Measurements from ENCODE around the gene MSL3B.

Gene MSL3B

GRCh38 chr2:233853353-233853752, 14.8 kb downstream of the MSL3B start:
- DNase-seq (ENCODE audit: low read depth in 2 of 2): no peak

GRCh38 chr2:233852056-233852455, 16.1 kb downstream of the MSL3B start:
- DNase-seq (ENCODE audit: low read depth in 2 of 2): no peak

GRCh38 chr2:233851169-233851568, 17.0 kb downstream of the MSL3B start:
- DNase-seq (ENCODE audit: low read depth in 2 of 2): no peak

- DNase-seq (ENCODE audit: low read depth in 2 of 2): no peak
Measured at GRCh38 chr2:233850745-233851144, 17.4 kb downstream of the MSL3B start.

GRCh38 chr2:233849607-233850271, 18.4 kb downstream of the MSL3B start:
- DNase-seq (ENCODE audit: low read depth in 2 of 2): no peak

GRCh38 chr2:233848276-233848675, 19.9 kb downstream of the MSL3B start:
- DNase-seq (ENCODE audit: low read depth in 2 of 2): no peak

GRCh38 chr2:233847248-233847898, 20.8 kb downstream of the MSL3B start:
- no peak for DNase-seq (ENCODE audit: low read depth in 2 of 2)

GRCh38 chr2:233846387-233847247, 21.6 kb downstream of the MSL3B start:
- DNase-seq (ENCODE audit: low read depth in 2 of 2): no peak

- DNase-seq (ENCODE audit: low read depth in 2 of 2): no peak
Measured at GRCh38 chr2:233845301-233846060, 22.7 kb downstream of the MSL3B start.

GRCh38 chr2:233844836-233845235, 23.4 kb downstream of the MSL3B start:
- no peak for DNase-seq (ENCODE audit: low read depth in 2 of 2)

- DNase-seq (ENCODE audit: low read depth in 2 of 2): no peak
Measured at GRCh38 chr2:233844064-233844807, 23.9 kb downstream of the MSL3B start.

- no peak for DNase-seq (ENCODE audit: low read depth in 2 of 2)
Measured at GRCh38 chr2:233841183-233841582, 27.0 kb downstream of the MSL3B start.

GRCh38 chr2:233840520-233840919, 27.7 kb downstream of the MSL3B start:
- no peak for DNase-seq (ENCODE audit: low read depth in 2 of 2)

GRCh38 chr2:233839447-233839820, 28.8 kb downstream of the MSL3B start:
- no peak for DNase-seq (ENCODE audit: low read depth in 2 of 2)

GRCh38 chr2:233838726-233839446, 29.3 kb downstream of the MSL3B start:
- DNase-seq (ENCODE audit: low read depth in 2 of 2): no peak

- DNase-seq (ENCODE audit: low read depth in 2 of 2): no peak
Measured at GRCh38 chr2:233838251-233838650, 29.9 kb downstream of the MSL3B start.

GRCh38 chr2:233837694-233838229, 30.4 kb downstream of the MSL3B start:
- DNase-seq (ENCODE audit: low read depth in 2 of 2): no peak

- DNase-seq (ENCODE audit: low read depth in 2 of 2): no peak
Measured at GRCh38 chr2:233836359-233836758, 31.8 kb downstream of the MSL3B start.

- DNase-seq (ENCODE audit: low read depth in 2 of 2): no peak
Measured at GRCh38 chr2:233835230-233836186, 32.7 kb downstream of the MSL3B start.

Data from stimulated activated CD4-positive, alpha-beta T cell treated with anti-CD3 and anti-CD28 coated beads, Interleukin-1b, Interleukin-23, amount 100 ng/mL, for 4 hours (primary cell).